H9 (cell line): Measurements from ENCODE around the gene SDK1. TPM values are rescaled to one million over a fixed set of nuclear protein-coding genes. Genes with fewer than 3 reads are reported as not detected.

Experiments
- DNase-seq: peaks from one replicate; pipeline ENCODE4 v3.0.0-alpha.2; 2017
- H2AFZ ChIP-seq: one replicate; pipeline ENCODE4 v1.6.1; 2013; ENCODE audit warnings: mild to moderate bottlenecking, low read length, control low read depth, moderate library complexity
- H2AK5ac ChIP-seq: 2 replicates; pipeline ENCODE4 v1.6.1; 2013; ENCODE audit warnings: low read length, control low read depth, mixed read lengths; ENCODE audit not compliant: insufficient read length
- H2BK120ac ChIP-seq: one replicate; pipeline ENCODE4 v1.6.1; 2013; ENCODE audit warnings: low read depth, mild to moderate bottlenecking, low read length, control low read depth, inconsistent platforms; ENCODE audit not compliant: poor library complexity, severe bottlenecking
- H2BK12ac ChIP-seq: 2 replicates; pipeline ENCODE4 v1.6.1; 2013; ENCODE audit warnings: low read length, control low read depth, mixed read lengths, low read depth; ENCODE audit not compliant: insufficient read length
- H2BK15ac ChIP-seq: 2 replicates; pipeline ENCODE4 v1.6.1; 2013; ENCODE audit warnings: low read depth, low read length, control low read depth
- H2BK20ac ChIP-seq: one replicate; pipeline ENCODE4 v1.6.1; 2013; ENCODE audit warnings: low read depth, mild to moderate bottlenecking, low read length, control low read depth, inconsistent platforms; ENCODE audit not compliant: poor library complexity, severe bottlenecking
- H2BK5ac ChIP-seq: 2 replicates; pipeline ENCODE4 v1.6.1; 2013; ENCODE audit warnings: low read length, control low read depth, mixed read lengths; ENCODE audit not compliant: insufficient read length
- H3K14ac ChIP-seq: 2 replicates; pipeline ENCODE4 v1.6.1; 2013; ENCODE audit warnings: low read length, control low read depth; ENCODE audit not compliant: insufficient read depth
- H3K18ac ChIP-seq: 2 replicates; pipeline ENCODE4 v1.6.1; 2013; ENCODE audit warnings: low read depth, mild to moderate bottlenecking, mixed read lengths, low read length, control low read depth; ENCODE audit not compliant: insufficient read length
- H3K23ac ChIP-seq: 2 replicates; pipeline ENCODE4 v1.6.1; 2013; ENCODE audit warnings: low read length, control low read depth, mixed read lengths, low read depth; ENCODE audit not compliant: insufficient read length
- H3K23me2 ChIP-seq: 2 replicates; pipeline ENCODE4 v1.6.1; 2013; ENCODE audit warnings: low read depth, mild to moderate bottlenecking, mixed read lengths, low read length, control low read depth; ENCODE audit not compliant: insufficient read length, poor library complexity, severe bottlenecking
- H3K27ac ChIP-seq: 2 replicates; pipeline ENCODE4 v1.5.1; 2013; ENCODE audit warnings: low read length, control low read depth, mixed read lengths, low read depth; ENCODE audit not compliant: insufficient read length
- H3K27me3 ChIP-seq: 2 replicates; pipeline ENCODE4 v1.6.1; 2013; ENCODE audit warnings: low read length, control low read depth, inconsistent platforms; ENCODE audit not compliant: insufficient read depth
- H3K4ac ChIP-seq: 2 replicates; pipeline ENCODE4 v1.6.1; 2013; ENCODE audit warnings: low read depth, mild to moderate bottlenecking, control low read depth, inconsistent platforms, low read length, moderate library complexity
- H3K4me1 ChIP-seq: 2 replicates; pipeline ENCODE4 v1.6.1; 2013; ENCODE audit warnings: low read length, control low read depth, inconsistent platforms; ENCODE audit not compliant: insufficient read depth
- H3K4me2 ChIP-seq: 2 replicates; pipeline ENCODE4 v1.6.1; 2013; ENCODE audit warnings: low read length, control low read depth, mixed read lengths; ENCODE audit not compliant: insufficient read length, insufficient read depth
- H3K56ac ChIP-seq: 2 replicates; pipeline ENCODE4 v1.6.1; 2013; ENCODE audit warnings: low read depth, mild to moderate bottlenecking, mixed read lengths, low read length, control low read depth; ENCODE audit not compliant: insufficient read length
- H3K79me1 ChIP-seq: 2 replicates; pipeline ENCODE4 v1.6.1; 2013; ENCODE audit warnings: low read depth, mild to moderate bottlenecking, moderate library complexity, low read length, control low read depth, inconsistent platforms; ENCODE audit not compliant: insufficient read depth, poor library complexity, severe bottlenecking
- H3K79me2 ChIP-seq: 2 replicates; pipeline ENCODE4 v1.6.1; 2013; ENCODE audit warnings: low read length, control low read depth, inconsistent platforms; ENCODE audit not compliant: insufficient read depth
- H3K9ac ChIP-seq: 2 replicates; pipeline ENCODE4 v1.6.1; 2013; ENCODE audit warnings: low read length, control low read depth, mixed read lengths; ENCODE audit not compliant: insufficient read length; ENCODE audit errors: extremely low read depth
- H3K9me3 ChIP-seq: one replicate; pipeline ENCODE4 v1.6.1; 2013; ENCODE audit warnings: low read depth, low read length, inconsistent platforms; ENCODE audit not compliant: control insufficient read depth
- H3T11ph ChIP-seq: one replicate; pipeline ENCODE4 v1.6.1; 2013; ENCODE audit warnings: mild to moderate bottlenecking, low read length, control low read depth, inconsistent platforms
- H4K20me1 ChIP-seq: one replicate; pipeline ENCODE4 v1.6.1; 2013; ENCODE audit not compliant: control insufficient read depth, insufficient read length, insufficient read depth
- H4K5ac ChIP-seq: 2 replicates; pipeline ENCODE4 v1.6.1; 2013; ENCODE audit warnings: low read depth, mild to moderate bottlenecking, mixed read lengths, low read length, control low read depth; ENCODE audit not compliant: insufficient read length
- H4K8ac ChIP-seq: replicated peaks from 2 replicates; pipeline ENCODE4 v1.6.1; 2013; ENCODE audit warnings: low read length, control low read depth, mixed read lengths, low read depth; ENCODE audit not compliant: insufficient read length
- H4K91ac ChIP-seq: 2 replicates; pipeline ENCODE4 v1.6.1; 2013; ENCODE audit warnings: low read depth, mild to moderate bottlenecking, moderate library complexity, mixed read lengths, low read length, control low read depth; ENCODE audit not compliant: insufficient read length
- H3K27ac Mint-ChIP-seq, 3 experiments: 2 replicates in 2 of 3; 3 replicates in 1 of 3; pipeline ENCODE4 v1.8.0; 2020 to 2021; ENCODE audit warnings: mixed read lengths in 3 of 3, mild to moderate bottlenecking in 1 of 3, moderate library complexity in 1 of 3
- H3K27me3 Mint-ChIP-seq: 2 replicates; pipeline ENCODE4 v1.8.0; 2021; ENCODE audit warnings: low read depth, mild to moderate bottlenecking, moderate library complexity, mixed read lengths
- H3K36me3 Mint-ChIP-seq, 3 experiments: 2 replicates in 2 of 3; 3 replicates in 1 of 3; pipeline ENCODE4 v1.8.0; 2020 to 2021; ENCODE audit warnings: low read depth in 3 of 3, mixed read lengths in 3 of 3; ENCODE audit not compliant: insufficient read depth in 1 of 3
- H3K4me1 Mint-ChIP-seq, 2 experiments: 2 replicates each; pipeline ENCODE4 v1.8.0; 2020; ENCODE audit warnings: mixed read lengths in 2 of 2
- H3K4me3 Mint-ChIP-seq, 2 experiments: 2 replicates in 1 of 2; 3 replicates in 1 of 2; pipeline ENCODE4 v1.8.0; 2020 to 2021; ENCODE audit warnings: mild to moderate bottlenecking in 2 of 2, mixed read lengths in 2 of 2, moderate library complexity in 1 of 2
- H3K9me3 Mint-ChIP-seq, 2 experiments: 2 replicates in 1 of 2; 3 replicates in 1 of 2; pipeline ENCODE4 v1.8.0; 2020; ENCODE audit warnings: mild to moderate bottlenecking in 2 of 2, mixed read lengths in 2 of 2, moderate library complexity in 1 of 2
- CTCF ChIP-seq: fragments of 200-600 bp; sonication (generic); conservative IDR thresholded peaks from 3 replicates; pipeline ENCODE4 v1.8.0; 2021; ENCODE audit warnings: antibody characterized with exemption, mild to moderate bottlenecking
- WGBS: extraction: QIAGEN DNeasy Blood & Tissue Kit; methylation state at CpG from one replicate; pipeline ENCODE4 v1.1.7; 2013; ENCODE audit warnings: missing lambda C conversion rate, low lambda C conversion rate, mixed read lengths; ENCODE audit not compliant: insufficient read length; ENCODE audit errors: extremely low coverage; 5-methylcytosine and 5-hydroxymethylcytosine counted together
- total RNA-seq: library from RNA; stranded (reverse); gene quantifications from 2 replicates; pipeline ENCODE4 v1.2.1, GENCODE V29; 2021

SDK1 gene
- total RNA-seq, 1 experiment from 2014 or later: 8.7 TPM

- H2BK120ac ChIP-seq: no peak overlapping the region
- no peak overlapping the region for H4K5ac ChIP-seq
- no peak overlapping the region for H2BK5ac ChIP-seq
- H3K56ac ChIP-seq: no peak overlapping the region
- H3K14ac ChIP-seq: no peak overlapping the region
- no peak overlapping the region for H3K23ac ChIP-seq
- H3K79me2 ChIP-seq: no peaks in the 10 kb centered on the region
- no peaks in the 10 kb centered on the region for H3K4me1 ChIP-seq
- H3K4ac ChIP-seq: no peak overlapping the region
- no peak overlapping the region for H2BK15ac ChIP-seq
- H3K36me3 Mint-ChIP-seq: no peaks in the 10 kb centered on the region
- no peak overlapping the region for H2AK5ac ChIP-seq
- no peaks in the 10 kb centered on the region for H3K4me1 Mint-ChIP-seq
- no CpG with 5 or more reads among the region's 2 CpGs for WGBS
- no peak overlapping the region for H2BK20ac ChIP-seq
- no peaks in the 10 kb centered on the region for H3K23me2 ChIP-seq
- no peak for DNase-seq
- H4K20me1 ChIP-seq: no peaks in the 10 kb centered on the region
- H3K27me3 ChIP-seq: no peaks in the 10 kb centered on the region
- H3K4me3 Mint-ChIP-seq: no peak overlapping the region
- H3K9ac ChIP-seq: no peak overlapping the region
- H3K9me3 ChIP-seq: no peaks in the 10 kb centered on the region
- no peak overlapping the region for H4K8ac ChIP-seq
- H2BK12ac ChIP-seq: no peak overlapping the region
- H2AFZ ChIP-seq: no peak overlapping the region
- no peak overlapping the region for H3K18ac ChIP-seq
- no peak overlapping the region for H3T11ph ChIP-seq
- H3K4me2 ChIP-seq: no peak overlapping the region
- H3K9me3 Mint-ChIP-seq: no peaks in the 10 kb centered on the region
- H3K27ac Mint-ChIP-seq: no peak overlapping the region
- H3K27me3 Mint-ChIP-seq: no peaks in the 10 kb centered on the region
- H3K27ac ChIP-seq: no peak overlapping the region
- H4K91ac ChIP-seq: no peak overlapping the region
- no peaks in the 10 kb centered on the region for H3K79me1 ChIP-seq
- TF ChIP-seq CTCF: no peak
These were observed 48.1 kb downstream of the SDK1 start for GRCh38 chr7:3349126-3349525.
